ENCODE data around the gene KDM3B.

KDM3B gene

GRCh38 chr5:138438724-138439476 lies 86.4 kb downstream of the KDM3B start, which contains the start of gene REEP2:
Gene REEP2 (plus strand): TSS chr5:138439057. CDS start chr5:138439209, 152 bp downstream.
- no peaks in the 10 kb centered on the region for H3K9me3 ChIP-seq
- H3K4me1 ChIP-seq: peaks cover 4% of the 10 kb centered on the region
- peak; percentile 80 for DNase-seq
- no peaks in the 10 kb centered on the region for H3K27me3 ChIP-seq
- no peak for TF ChIP-seq CTCF (IDR thresholded peaks at IDR 0.05; ENCODE audit: low read depth, low read length)
- H3K36me3 ChIP-seq: peaks cover 13% of the 10 kb centered on the region
- peak within 1 kb of the TSS; percentile 82 for H3K4me3 ChIP-seq (ENCODE audit: low read depth, low read length)

GRCh38 chr5:138439477-138440158 lies 87.1 kb downstream of the KDM3B start:
- Histone ChIP-seq H3K27me3 (no peaks in the 10 kb centered on the region), H3K36me3 (peaks cover 10% of the 10 kb centered on the region), H3K9me3 (no peaks in the 10 kb centered on the region), H3K4me1 (peaks cover 4% of the 10 kb centered on the region), H3K4me3 (ENCODE audit: low read depth, low read length) (peak overlapping the region; percentile 82)
- peak; percentile 9; the same call in 1 of the 2 replicates for TF ChIP-seq CTCF (IDR thresholded peaks at IDR 0.05; ENCODE audit: low read depth, low read length)
- peak; percentile 54 for DNase-seq

GRCh38 chr5:138440159-138441073 lies 87.9 kb downstream of the KDM3B start:
- Histone ChIP-seq H3K4me1 (peaks cover 4% of the 10 kb centered on the region), H3K27me3 (no peaks in the 10 kb centered on the region), H3K36me3 (peaks cover 7% of the 10 kb centered on the region), H3K9me3 (no peaks in the 10 kb centered on the region), H3K4me3 (ENCODE audit: low read depth, low read length) (peak overlapping the region; percentile 82)
- DNase-seq: no peak
- no peak for TF ChIP-seq CTCF (IDR thresholded peaks at IDR 0.05; ENCODE audit: low read depth, low read length)

GRCh38 chr5:138441221-138441620 lies 88.7 kb downstream of the KDM3B start:
- Histone ChIP-seq H3K27me3 (no peaks in the 10 kb centered on the region), H3K36me3 (peaks cover 3% of the 10 kb centered on the region; the same call in 1 of the 2 replicates), H3K4me3 (ENCODE audit: low read depth, low read length) (no peak overlapping the region), H3K9me3 (no peaks in the 10 kb centered on the region), H3K4me1 (peaks cover 4% of the 10 kb centered on the region)
- no peak for DNase-seq
- TF ChIP-seq CTCF (IDR thresholded peaks at IDR 0.05; ENCODE audit: low read depth, low read length): no peak

GRCh38 chr5:138444078-138444773 lies 91.7 kb downstream of the KDM3B start:
- peaks cover 9% of the 10 kb centered on the region for H3K4me1 ChIP-seq
- H3K4me3 ChIP-seq (ENCODE audit: low read depth, low read length): no peak overlapping the region
- H3K36me3 ChIP-seq: no peaks in the 10 kb centered on the region
- DNase-seq: no peak
- H3K27me3 ChIP-seq: no peaks in the 10 kb centered on the region
- H3K9me3 ChIP-seq: no peaks in the 10 kb centered on the region
- TF ChIP-seq CTCF (IDR thresholded peaks at IDR 0.05; ENCODE audit: low read depth, low read length): no peak

Measured in BE2C (cell line).